ENCODE measurements around the gene DIP2C. TPM values are rescaled to one million over a fixed set of nuclear protein-coding genes. Genes with fewer than 3 reads are reported as not detected.

DIP2C gene
- total RNA-seq, 4 donors from 2014 or later = 2.4 to 14.9 (median 6.1) TPM

- H3K4me3 ChIP-seq = no peak overlapping the region
- 95 to 99% methylated on average over 7 of the region's 7 CpGs for WGBS, 2 donors
- intact Hi-C loops (cut with DNase I) = no loop called here
- H3K27me3 ChIP-seq = no peaks in the 10 kb centered on the region
- no peak for DNase-seq
- H3K27ac ChIP-seq = no peak overlapping the region
- no peak for TF ChIP-seq POLR2A (IDR thresholded peaks at IDR 0.05)
- no peak for TF ChIP-seq CTCF (IDR thresholded peaks at IDR 0.05)
- peaks cover 0 to 19% (median 0%) of the 10 kb centered on the region in 3 donors for H3K4me1 ChIP-seq
- no peaks in the 10 kb centered on the region for H3K36me3 ChIP-seq
- peaks cover 0 to 6% (median 4%) of the 10 kb centered on the region in 3 donors for H3K9me3 ChIP-seq
Measured at GRCh38 chr10:568848-569247, 120.6 kb downstream of the DIP2C start.

GRCh38 chr10:567869-568268, 121.6 kb downstream of the DIP2C start:
- Histone ChIP-seq H3K9me3 (peaks cover 0 to 8% (median 4%) of the 10 kb centered on the region in 3 donors), H3K4me1 (peaks cover 0 to 19% (median 0%) of the 10 kb centered on the region in 3 donors), H3K27me3 (no peaks in the 10 kb centered on the region), H3K36me3 (no peaks in the 10 kb centered on the region), H3K27ac (no peak overlapping the region), H3K4me3 (no peak overlapping the region)
- WGBS, 2 donors = 81 to 90% methylated on average over 2 to 9 of the region's 12 CpGs
- DNase-seq = no peak
- intact Hi-C loops (cut with DNase I) = no loop called here
- TF ChIP-seq POLR2A (IDR thresholded peaks at IDR 0.05) (no peak), CTCF (IDR thresholded peaks at IDR 0.05) (no peak)

- H3K27me3 ChIP-seq = no peaks in the 10 kb centered on the region
- no peaks in the 10 kb centered on the region for H3K36me3 ChIP-seq
- no peak for TF ChIP-seq CTCF (IDR thresholded peaks at IDR 0.05)
- no peak for TF ChIP-seq POLR2A (IDR thresholded peaks at IDR 0.05)
- no peak overlapping the region for H3K27ac ChIP-seq
- intact Hi-C loops (cut with DNase I) = no loop called here
- peaks cover 0 to 5% (median 0%) of the 10 kb centered on the region in 3 donors for H3K4me1 ChIP-seq
- WGBS, 2 donors = 87 to 91% methylated on average over 11 to 19 of the region's 22 CpGs
- H3K9me3 ChIP-seq = peaks cover 0 to 8% (median 4%) of the 10 kb centered on the region in 3 donors
- no peak overlapping the region for H3K4me3 ChIP-seq
- no peak for DNase-seq
Measured at GRCh38 chr10:566241-566885, 123.1 kb downstream of the DIP2C start.

GRCh38 chr10:565676-566075, 123.8 kb downstream of the DIP2C start:
- Histone ChIP-seq H3K27ac (no peak overlapping the region), H3K36me3 (no peaks in the 10 kb centered on the region), H3K27me3 (no peaks in the 10 kb centered on the region), H3K4me3 (no peak overlapping the region), H3K4me1 (no peaks in the 10 kb centered on the region), H3K9me3 (peaks cover 0 to 8% (median 4%) of the 10 kb centered on the region in 3 donors)
- 70 to 78% methylated on average over 11 to 12 of the region's 13 CpGs for WGBS, 2 donors
- intact Hi-C loops (cut with DNase I) = no loop called here
- no peak for DNase-seq
- TF ChIP-seq POLR2A (IDR thresholded peaks at IDR 0.05) (no peak), CTCF (IDR thresholded peaks at IDR 0.05) (no peak)

- Histone ChIP-seq H3K9me3 (peaks cover 0 to 8% (median 4%) of the 10 kb centered on the region in 3 donors), H3K27me3 (no peaks in the 10 kb centered on the region), H3K4me1 (no peaks in the 10 kb centered on the region), H3K36me3 (no peaks in the 10 kb centered on the region), H3K4me3 (no peak overlapping the region), H3K27ac (no peak overlapping the region)
- intact Hi-C loops (cut with DNase I) = no loop called here
- DNase-seq = no peak
- TF ChIP-seq CTCF (IDR thresholded peaks at IDR 0.05) (no peak), POLR2A (IDR thresholded peaks at IDR 0.05) (no peak)
- 82 to 91% methylated on average over 5 of the region's 5 CpGs for WGBS, 2 donors
Measured at GRCh38 chr10:565146-565545, 124.3 kb downstream of the DIP2C start.
